Lower leg skin (tissue), 3 donors: ENCODE results near the gene PSMG2.

ENCODE experiments used
- CTCF ChIP-seq, 3 donors: fragments of 450-650 bp; IDR thresholded peaks; one replicate each; pipeline ENCODE4 v1.5.1; 2016; ENCODE audit warnings: antibody characterized with exemption in 3 of 3, mild to moderate bottlenecking in 3 of 3, moderate library complexity in 2 of 3
- POLR2A ChIP-seq, 2 donors: fragments of 450-650 bp; IDR thresholded peaks; one replicate each; pipeline ENCODE4 v1.6.1; 2016 to 2017; ENCODE audit warnings: antibody characterized with exemption in 2 of 2, mild to moderate bottlenecking in 1 of 2, moderate library complexity in 1 of 2

GRCh38 chr18:12772111-12772510, 69.3 kb downstream of the PSMG2 start:
- TF ChIP-seq CTCF (IDR thresholded peaks at IDR 0.05) (no peak), POLR2A (IDR thresholded peaks at IDR 0.05) (no peak)
